Kidney (tissue), 14 donors: Measurements from ENCODE around the gene MAT2B. TPM values are rescaled to one million over a fixed set of nuclear protein-coding genes. Genes with fewer than 3 reads are reported as not detected.

Experiments used
- DNase-seq, 5 donors: peaks; one replicate each; pipeline ENCODE4 v3.0.0-alpha.2; 2013 to 2020
- FAIRE-seq: peaks from 2 replicates; lab custom pipeline; 2012; peaks lifted over from hg19 to GRCh38; lab: Jason Lieb, UNC
- H3K27ac ChIP-seq, 2 donors: one replicate each; pipeline ENCODE4 v1.7.0; 2013; ENCODE audit warnings: low read depth in 2 of 2, low read length in 2 of 2, inconsistent platforms in 1 of 2
- H3K27me3 ChIP-seq: one replicate; pipeline ENCODE4 v1.7.1; 2013; ENCODE audit warnings: low read length, inconsistent platforms; ENCODE audit not compliant: control insufficient read depth, insufficient read depth
- H3K36me3 ChIP-seq, 3 donors: one replicate each; pipeline versions ENCODE4 v1.7.0 to v1.7.1; 2013; ENCODE audit warnings: low read length in 3 of 3, control low read depth in 1 of 3, inconsistent platforms in 1 of 3; ENCODE audit not compliant: insufficient read depth in 3 of 3, control insufficient read depth in 2 of 3
- H3K4me1 ChIP-seq, 3 donors: one replicate each; pipeline versions ENCODE4 v1.7.0 to v1.7.1; 2013; ENCODE audit warnings: low read length in 3 of 3, inconsistent platforms in 1 of 3, low read depth in 1 of 3; ENCODE audit not compliant: control insufficient read depth in 2 of 3, insufficient read depth in 2 of 3
- H3K4me3 ChIP-seq, 3 donors: one replicate each; pipeline versions ENCODE4 v1.7.0 to v1.8.1; 2013; ENCODE audit warnings: low read length in 3 of 3, control low read depth in 1 of 3, inconsistent platforms in 1 of 3
- H3K9ac ChIP-seq, 3 donors: one replicate each; pipeline versions ENCODE4 v1.7.0 to v1.7.1; 2013; ENCODE audit warnings: low read length in 3 of 3, control low read depth in 1 of 3, inconsistent platforms in 1 of 3
- H3K9me3 ChIP-seq, 3 donors: one replicate each; pipeline versions ENCODE4 v1.7.0 to v1.7.1; 2013; ENCODE audit warnings: low read length in 3 of 3, control low read depth in 1 of 3, inconsistent platforms in 1 of 3; ENCODE audit not compliant: control insufficient read depth in 2 of 3, insufficient read depth in 1 of 3
- intact Hi-C: fragments of 100-400 bp; cut with DNase I; formaldehyde crosslinking; loops from one replicate; pipeline ENCODE4 v1.11.1; 2022
- polyA plus RNA-seq: library from polyadenylated mRNA; stranded (reverse); fragments of 350-450 nt; fragmentation: Illumina TruSeq; extraction: RNeasy Lipid Tissue Mini Kit (QIAGEN cat#74804); gene quantifications from one replicate; pipeline ENCODE4 v1.2.3, GENCODE V29; 2014; ENCODE audit warnings: low read depth, low replicate concordance; ENCODE audit not compliant: insufficient read depth
- total RNA-seq: library from RNA; stranded (reverse); fragmentation: NEBNext Ultra II Directional; extraction: Animal tissue kit (Norgen Biotek cat#: 25700); gene quantifications from one replicate; pipeline ENCODE4 v1.2.1, GENCODE V29; 2021
- TF ChIP-seq, protein P1 (sequence below): IDR thresholded peaks from 3 replicates; pipeline ENCODE4 v1.5.1; 2012; ENCODE audit warnings: mild to moderate bottlenecking, moderate library complexity, borderline replicate concordance; ENCODE audit not compliant: insufficient read depth; ENCODE audit errors: extremely low read depth
- donor health status: control.
- donor health status: control.
- donor health status: control.
- donor health status: control.
- donor health status: control.
- donor health status: DM: yes; HTN: yes; CAD: no.
- donor health status: Normal renal cell carcinoma (clear cell type).

The MAT2B gene
- total and polyA plus RNA-seq, 2 donors from 2014 or later, result 80.9 to 84.4 TPM

- Histone ChIP-seq H3K4me3 (no peak overlapping the region), H3K4me1 (no peaks in the 10 kb centered on the region), H3K27ac (no peak overlapping the region), H3K9me3 (no peaks in the 10 kb centered on the region), H3K9ac (no peak overlapping the region), H3K36me3 (no peaks in the 10 kb centered on the region), H3K27me3 (no peaks in the 10 kb centered on the region)
- FAIRE-seq, result no peak
- intact Hi-C loops, result no loop called here
- TF ChIP-seq, protein P1, sequence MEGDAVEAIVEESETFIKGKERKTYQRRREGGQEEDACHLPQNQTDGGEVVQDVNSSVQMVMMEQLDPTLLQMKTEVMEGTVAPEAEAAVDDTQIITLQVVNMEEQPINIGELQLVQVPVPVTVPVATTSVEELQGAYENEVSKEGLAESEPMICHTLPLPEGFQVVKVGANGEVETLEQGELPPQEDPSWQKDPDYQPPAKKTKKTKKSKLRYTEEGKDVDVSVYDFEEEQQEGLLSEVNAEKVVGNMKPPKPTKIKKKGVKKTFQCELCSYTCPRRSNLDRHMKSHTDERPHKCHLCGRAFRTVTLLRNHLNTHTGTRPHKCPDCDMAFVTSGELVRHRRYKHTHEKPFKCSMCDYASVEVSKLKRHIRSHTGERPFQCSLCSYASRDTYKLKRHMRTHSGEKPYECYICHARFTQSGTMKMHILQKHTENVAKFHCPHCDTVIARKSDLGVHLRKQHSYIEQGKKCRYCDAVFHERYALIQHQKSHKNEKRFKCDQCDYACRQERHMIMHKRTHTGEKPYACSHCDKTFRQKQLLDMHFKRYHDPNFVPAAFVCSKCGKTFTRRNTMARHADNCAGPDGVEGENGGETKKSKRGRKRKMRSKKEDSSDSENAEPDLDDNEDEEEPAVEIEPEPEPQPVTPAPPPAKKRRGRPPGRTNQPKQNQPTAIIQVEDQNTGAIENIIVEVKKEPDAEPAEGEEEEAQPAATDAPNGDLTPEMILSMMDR, result no peak
- DNase-seq, result peak in 3 of 5 donors; percentile 13 to 21 (median 21)
Measured at GRCh38 chr5:163529698-163530097, 24.3 kb downstream of the MAT2B start.

- FAIRE-seq (no peak), DNase-seq (no peak)
- Histone ChIP-seq H3K4me1 (no peaks in the 10 kb centered on the region), H3K9ac (no peak overlapping the region), H3K27ac (no peak overlapping the region), H3K36me3 (no peaks in the 10 kb centered on the region), H3K27me3 (no peaks in the 10 kb centered on the region), H3K9me3 (no peaks in the 10 kb centered on the region), H3K4me3 (no peak overlapping the region)
- intact Hi-C loops, result no loop called here
- TF ChIP-seq, protein P1, result no peak
Measured at GRCh38 chr5:163531272-163531671, 25.9 kb downstream of the MAT2B start.

- FAIRE-seq (no peak), DNase-seq (peak in 1 of 5 donors; percentile 11)
- Histone ChIP-seq H3K4me3 (no peak overlapping the region), H3K36me3 (no peaks in the 10 kb centered on the region), H3K27ac (no peak overlapping the region), H3K9ac (no peak overlapping the region), H3K27me3 (no peaks in the 10 kb centered on the region), H3K9me3 (no peaks in the 10 kb centered on the region), H3K4me1 (no peaks in the 10 kb centered on the region)
- TF ChIP-seq, protein P1, result no peak
- intact Hi-C loops, result no loop called here
Measured at GRCh38 chr5:163532171-163533084, 27.0 kb downstream of the MAT2B start.
